ENCODE measurements around the gene CLSTN2.

The CLSTN2 gene

DNA sequence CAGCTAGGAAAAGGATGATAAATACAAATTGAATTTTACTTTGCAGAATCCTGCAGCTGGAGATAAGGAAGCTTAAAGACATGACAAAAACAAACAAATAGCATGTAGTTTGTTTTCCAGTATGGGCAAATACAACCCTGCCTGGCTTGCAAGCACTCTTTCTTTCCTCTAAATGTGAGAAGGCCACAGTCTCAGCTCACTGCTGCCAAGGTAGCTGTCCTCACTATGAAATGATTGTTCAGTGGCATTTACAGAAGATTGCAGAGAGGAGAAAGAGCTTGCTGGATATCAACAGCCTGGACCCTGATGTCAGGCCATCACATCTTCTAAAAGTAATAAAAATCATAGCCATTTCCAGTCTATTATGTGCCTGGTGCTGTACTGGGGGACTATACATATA, 262.0 kb downstream of the CLSTN2 start:
- no peak for DNase-seq

DNA sequence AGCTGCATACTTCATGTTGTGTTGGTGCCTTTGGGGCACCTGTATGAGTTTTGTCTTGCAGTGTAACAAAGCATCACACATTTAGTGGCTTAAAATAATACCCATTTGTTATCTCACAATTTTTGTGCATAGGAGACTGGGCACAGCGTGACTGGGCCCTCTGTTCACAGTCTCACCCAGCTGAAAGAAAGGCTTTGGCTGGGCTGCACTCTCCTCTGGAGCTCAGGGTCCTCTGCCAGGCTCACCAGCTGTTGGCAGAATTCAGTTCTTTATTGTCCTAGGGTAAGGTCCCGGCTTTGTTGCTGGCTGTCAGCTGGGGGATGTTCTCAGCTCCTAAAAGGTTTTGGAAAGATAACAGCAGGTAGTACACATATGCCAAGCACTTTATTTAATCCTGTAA, 263.3 kb downstream of the CLSTN2 start:
- no peak for DNase-seq

DNA sequence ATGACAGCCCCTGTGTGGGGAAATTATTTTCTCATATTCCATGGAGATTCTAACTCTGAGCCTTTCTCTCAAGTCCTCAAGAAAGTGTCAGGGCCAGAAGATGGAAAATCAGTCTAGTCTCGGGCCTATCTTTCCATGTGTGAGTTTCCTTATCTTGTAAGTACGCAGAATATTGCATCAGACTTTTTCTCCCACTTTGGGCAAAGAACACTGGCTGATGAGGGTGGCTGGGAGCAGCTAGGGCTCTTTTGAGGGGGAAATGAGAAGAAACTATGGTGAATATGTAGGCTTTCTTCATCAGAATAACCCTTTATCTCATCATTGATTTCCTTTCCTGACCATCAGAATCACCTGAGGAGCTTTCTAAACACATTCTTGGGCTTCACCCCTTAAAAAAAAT, 264.0 kb downstream of the CLSTN2 start:
- DNase-seq, result no peak

DNA sequence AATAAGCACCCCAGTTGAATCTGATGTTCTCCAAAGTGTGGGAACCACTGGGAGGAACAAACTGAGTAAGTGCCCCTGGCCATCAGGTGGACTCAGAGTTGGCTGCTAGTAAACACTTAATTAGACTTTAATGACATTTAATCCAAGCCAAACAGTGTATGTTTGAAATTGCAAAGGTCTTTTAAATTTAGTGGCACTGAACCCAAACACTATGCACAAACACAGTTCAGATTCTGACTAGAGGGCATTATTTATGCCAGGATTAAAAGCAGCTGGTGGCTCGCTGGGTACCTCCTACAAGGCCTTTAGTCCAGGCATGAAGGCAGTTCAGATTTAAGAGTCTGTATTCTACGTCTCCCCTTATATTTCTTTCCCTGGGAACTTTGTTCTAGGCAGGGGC, 264.8 kb downstream of the CLSTN2 start:
- DNase-seq, result no peak

DNA sequence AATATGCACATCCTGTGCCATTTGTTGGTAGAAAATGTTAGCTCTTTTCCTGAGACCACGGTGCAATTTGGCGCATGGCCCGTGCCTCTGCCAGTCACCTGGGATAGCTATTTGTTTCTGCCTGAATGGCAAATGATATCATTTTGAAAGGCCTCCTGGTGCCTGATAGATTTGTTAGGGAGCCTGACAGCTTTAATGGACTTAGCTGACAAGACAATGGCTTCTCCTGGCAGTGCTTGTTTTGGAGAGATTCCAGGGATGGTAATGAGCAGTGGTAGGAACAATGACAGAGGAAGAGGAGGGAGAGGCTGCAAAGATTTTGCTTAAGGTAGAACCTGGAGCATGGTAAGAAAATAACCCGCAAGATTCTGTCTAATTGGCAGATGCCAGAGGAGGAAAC, 268.5 kb downstream of the CLSTN2 start:
- no peak for DNase-seq

- no peak for DNase-seq
Observed at GRCh38 chr3:140204271-140204984, 269.4 kb downstream of the CLSTN2 start.

GRCh38 chr3:140205598-140205997, 270.6 kb downstream of the CLSTN2 start:
- no peak for DNase-seq

DNA sequence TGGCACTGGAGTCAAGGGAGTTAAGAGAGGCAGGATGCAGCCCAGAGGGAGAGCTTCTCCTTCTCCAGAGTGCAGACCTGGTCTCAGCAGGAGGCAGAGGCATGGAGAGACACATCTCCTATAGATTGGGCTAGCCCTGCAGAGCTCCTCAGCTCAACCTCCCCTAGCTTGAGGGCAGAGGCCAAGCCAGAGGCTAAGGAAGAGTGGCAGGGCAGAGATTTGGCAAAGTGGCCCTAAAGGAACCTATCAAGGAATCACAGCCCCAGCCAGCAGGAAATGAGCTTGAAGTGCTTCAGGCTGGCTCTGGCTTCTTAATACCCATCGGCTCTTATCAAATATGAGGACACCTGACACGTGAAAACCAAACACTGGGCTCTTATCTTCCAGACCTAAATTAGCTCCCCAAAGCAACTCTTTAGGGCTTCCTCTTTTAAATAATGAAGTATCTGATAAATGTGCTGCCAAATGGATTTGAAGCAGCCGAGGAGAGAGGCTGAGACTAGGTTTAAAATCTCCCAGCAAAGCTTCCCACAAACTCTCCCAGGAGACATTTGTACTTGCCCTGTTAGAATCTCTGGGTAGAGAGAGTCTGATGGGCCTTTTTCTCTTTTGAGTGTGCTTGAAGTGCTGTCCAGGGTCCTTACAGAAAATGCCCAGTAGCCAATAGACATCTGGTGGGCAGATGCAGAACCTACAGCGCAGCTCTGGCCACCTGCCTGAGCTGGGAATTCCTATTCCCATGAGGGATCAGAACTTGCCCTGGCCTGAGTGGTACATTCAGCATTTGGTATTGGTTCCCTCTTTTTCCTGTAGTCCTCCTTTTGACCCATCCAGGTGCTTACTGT, 271.4 kb downstream of the CLSTN2 start:
- DNase-seq, result no peak

GRCh38 chr3:140207541-140207940, 272.6 kb downstream of the CLSTN2 start:
- DNase-seq, result no peak

DNA sequence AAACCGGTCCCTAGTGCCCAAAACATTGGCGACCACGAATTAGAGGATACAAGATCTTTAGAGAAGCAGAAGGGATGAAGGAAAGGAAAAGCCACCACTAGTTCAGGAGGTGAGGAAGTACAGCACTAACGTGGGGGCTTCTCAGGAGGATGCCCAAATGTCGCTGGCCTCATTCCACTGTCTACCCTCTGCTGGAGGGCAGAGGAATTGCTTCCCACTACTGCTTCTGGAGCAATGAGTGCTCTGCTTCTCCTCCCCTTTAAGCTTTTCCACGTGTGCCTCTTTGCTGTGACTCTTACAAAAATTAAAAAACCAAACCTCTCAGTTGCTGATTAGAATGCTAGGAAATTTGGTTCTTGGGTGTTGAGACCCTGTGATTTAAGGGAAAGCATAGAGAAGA, 281.3 kb downstream of the CLSTN2 start:
- no peak for DNase-seq

DNA sequence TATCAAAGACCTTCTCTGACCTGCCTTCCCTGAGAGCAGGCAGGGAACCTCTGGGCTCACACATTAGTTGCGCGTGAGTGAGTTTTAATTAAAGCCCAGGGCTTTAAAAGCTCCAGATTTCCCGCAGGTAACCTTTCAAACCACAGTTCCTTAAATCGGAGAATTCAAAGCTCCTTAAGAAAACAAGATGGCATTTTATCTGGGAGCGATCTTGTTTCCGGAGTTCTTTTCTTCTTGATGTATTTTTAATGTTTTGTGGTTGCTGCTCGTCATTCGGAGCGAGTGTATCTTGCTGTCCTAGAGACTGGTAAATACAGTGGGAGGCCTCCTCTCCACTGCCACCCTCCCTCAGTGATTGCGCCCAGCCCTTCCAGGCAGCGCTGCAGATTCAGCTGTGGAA, 284.3 kb downstream of the CLSTN2 start:
- DNase-seq, result no peak

DNA sequence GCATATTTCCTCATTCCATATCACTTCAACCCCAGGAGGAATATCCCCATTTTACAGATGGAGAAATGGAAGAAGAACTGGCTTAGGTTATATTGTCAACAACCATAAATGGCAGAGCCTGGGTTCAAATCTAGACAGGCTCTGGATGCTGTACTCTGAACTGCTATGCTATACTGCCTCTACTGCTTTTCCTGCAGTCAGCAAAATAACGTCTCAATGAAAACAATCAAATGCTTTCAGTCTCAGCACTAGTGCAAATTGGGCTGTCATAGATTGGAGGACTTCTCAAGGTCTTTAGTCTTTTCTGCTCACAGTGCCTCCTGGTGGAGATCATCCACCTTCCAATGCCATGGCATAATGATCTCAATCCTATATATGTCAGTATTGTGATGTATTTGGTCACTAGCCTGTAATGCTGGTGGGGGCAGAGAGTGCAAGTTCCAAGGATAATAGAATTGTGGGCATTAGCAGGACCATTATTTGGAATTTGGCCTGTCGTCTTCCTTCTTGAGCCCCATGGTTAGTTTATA, 285.0 kb downstream of the CLSTN2 start:
- no peak for DNase-seq

DNA sequence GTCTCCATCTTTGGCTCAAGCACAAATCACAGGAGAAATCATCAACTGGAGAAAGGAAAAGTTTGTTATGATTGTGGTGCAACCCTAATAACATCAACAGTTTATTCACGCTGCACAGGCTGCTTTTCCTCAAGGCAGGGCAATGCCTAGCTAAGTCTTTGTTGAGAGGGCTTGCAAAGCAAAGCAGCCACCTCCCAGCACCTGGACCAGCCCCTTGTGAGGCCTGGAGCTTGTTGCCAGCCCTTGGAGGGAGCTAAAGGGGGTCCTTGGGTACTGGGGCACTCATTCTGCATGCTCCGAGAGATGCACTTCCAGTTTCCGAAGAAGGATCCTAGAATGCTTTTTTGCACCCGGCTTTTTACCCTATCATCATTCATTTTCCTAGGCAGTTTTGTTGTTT, 288.2 kb downstream of the CLSTN2 start:
- DNase-seq, result no peak

- no peak for DNase-seq
Observed at GRCh38 chr3:140223631-140224030, 288.6 kb downstream of the CLSTN2 start.

GRCh38 chr3:140224307-140224706, 289.3 kb downstream of the CLSTN2 start:
- DNase-seq, result no peak

- DNase-seq, result no peak
Observed at GRCh38 chr3:140225996-140226395, 291.0 kb downstream of the CLSTN2 start.

- DNase-seq, result no peak
Observed at GRCh38 chr3:140233702-140234101, 298.7 kb downstream of the CLSTN2 start.

- no peak for DNase-seq
Observed at GRCh38 chr3:140234256-140234655, 299.3 kb downstream of the CLSTN2 start.

GRCh38 chr3:140236836-140237501, 302.0 kb downstream of the CLSTN2 start:
- no peak for DNase-seq

DNA sequence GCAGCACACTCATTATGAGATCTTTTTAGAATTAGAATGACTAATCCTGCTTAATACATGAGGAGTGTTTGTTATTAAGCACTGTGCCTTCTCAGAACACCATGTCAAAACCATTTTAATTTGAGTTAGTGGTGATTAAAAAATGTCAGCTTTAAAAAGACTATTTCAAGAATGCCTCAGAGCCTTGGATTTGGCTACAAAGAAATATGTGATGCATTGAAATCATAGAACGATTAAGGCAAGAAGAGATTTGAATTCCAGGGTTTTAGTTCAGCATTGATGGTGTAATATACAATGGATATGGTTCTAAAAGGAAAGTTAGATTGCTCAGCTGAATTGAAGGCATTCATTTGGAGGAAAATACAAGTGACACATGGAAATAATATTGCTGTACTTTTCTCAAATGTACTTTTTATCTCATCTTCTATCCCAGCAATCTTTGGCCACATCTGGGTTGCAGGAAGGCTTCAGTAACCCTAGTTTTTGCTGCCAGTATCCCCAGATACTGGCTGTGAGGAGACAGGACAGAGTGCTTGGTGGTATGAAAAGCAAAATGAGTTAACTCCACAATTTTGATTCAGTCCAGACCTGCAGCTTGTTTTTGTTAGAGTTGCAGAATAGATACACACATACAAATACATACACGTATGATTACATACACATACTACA, 303.8 kb downstream of the CLSTN2 start:
- no peak for DNase-seq

DNA sequence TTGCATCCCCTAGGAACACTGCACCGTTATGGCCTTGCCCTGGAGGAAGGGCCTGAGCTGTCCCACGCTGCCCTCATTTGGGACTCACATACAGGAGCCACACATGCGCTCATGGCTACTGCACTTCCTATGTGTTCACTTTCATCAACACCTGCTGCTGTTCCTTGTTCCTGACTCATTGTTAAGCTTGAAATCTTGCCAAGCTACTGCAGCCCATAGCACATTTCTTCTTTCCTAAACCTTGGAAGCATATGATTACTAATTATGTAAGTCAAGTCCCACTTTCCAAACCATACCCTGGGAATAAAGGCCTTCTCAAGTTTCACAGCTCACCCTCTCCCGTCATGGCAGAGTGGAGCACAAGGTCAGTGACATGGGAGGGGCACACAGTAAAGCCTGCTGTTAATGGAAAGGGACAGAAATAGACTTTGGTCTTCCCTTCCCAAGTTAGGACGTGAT, 307.9 kb downstream of the CLSTN2 start:
- no peak for DNase-seq

GRCh38 chr3:140243575-140243974, 308.6 kb downstream of the CLSTN2 start:
- no peak for DNase-seq

GRCh38 chr3:140244893-140245292, 309.9 kb downstream of the CLSTN2 start:
- DNase-seq, result no peak

Measured in GOT3 (cell line).